HEK293 (cell line): ENCODE data around the gene NLGN1.

Experiments used
- CTCF ChIA-PET: fragments of 350-600 bp; formaldehyde crosslinking; extraction: SDS; loops from one replicate; lab custom pipeline; 2021; ENCODE audit warnings: antibody characterized with exemption; lab: Yijun Ruan, JAX
- POLR2A ChIA-PET: fragments of 300-600 bp; formaldehyde crosslinking; extraction: SDS; loops from one replicate; lab custom pipeline; 2020; ENCODE audit warnings: antibody characterized with exemption, inconsistent platforms; lab: Yijun Ruan, JAX
- H3K27ac ChIP-seq: fragments of 200-500 bp; sonication (Bioruptor generic); 2 replicates; pipeline ENCODE4 v1.5.1; 2014; ENCODE audit warnings: low read depth, low read length, control low read depth, inconsistent platforms; ENCODE audit errors: extremely low read depth
- H3K36me3 ChIP-seq, 2 experiments: fragments of 200-500 bp in 1 of 2; sonication (Bioruptor generic) in 1 of 2; 1 replicate in 1 of 2; 2 replicates in 1 of 2; pipeline ENCODE4 v1.5.1; 2014 to 2017; ENCODE audit warnings: inconsistent platforms in 2 of 2, low read length in 2 of 2; ENCODE audit not compliant: control insufficient read depth in 2 of 2, insufficient read depth in 1 of 2
- H3K4me1 ChIP-seq: fragments of 200-500 bp; sonication (Bioruptor generic); 2 replicates; pipeline ENCODE4 v1.5.1; 2014; ENCODE audit warnings: mild to moderate bottlenecking, low read length, inconsistent platforms; ENCODE audit not compliant: control insufficient read depth, insufficient read depth
- H3K4me3 ChIP-seq: 2 replicates; pipeline ENCODE4 v1.5.1; 2011; ENCODE audit warnings: low read depth, mild to moderate bottlenecking, control low read depth, low read length, moderate library complexity
- H3K9me3 ChIP-seq: fragments of 200-500 bp; sonication (Bioruptor generic); 2 replicates; pipeline ENCODE4 v1.5.1; 2014; ENCODE audit warnings: low read depth, low read length, inconsistent platforms; ENCODE audit not compliant: control insufficient read depth, insufficient read depth
- GLIS1 ChIP-seq: fragments of 450-650 bp; formaldehyde crosslinking; IDR thresholded peaks from 2 replicates; pipeline ENCODE4 v1.5.1; 2016; ENCODE audit warnings: missing biosample characterization, missing genetic modification characterization
- HOXA7 ChIP-seq: sonication (generic); formaldehyde crosslinking; IDR thresholded peaks from 2 replicates; pipeline ENCODE4 v1.8.1; 2022; ENCODE audit warnings: missing genetic modification reagents, borderline replicate concordance
- TCF7L2 ChIP-seq: IDR thresholded peaks from 2 replicates; pipeline ENCODE4 v1.6.1; 2011; ENCODE audit warnings: low read depth, mild to moderate bottlenecking, inconsistent platforms, low read length, moderate library complexity, borderline replicate concordance
- YY1 ChIP-seq: fragments of 450-650 bp; formaldehyde crosslinking; IDR thresholded peaks from 2 replicates; pipeline ENCODE4 v1.5.1; 2018; ENCODE audit warnings: missing biosample characterization, missing genetic modification characterization
- ZEB2 ChIP-seq: fragments of 450-650 bp; formaldehyde crosslinking; IDR thresholded peaks from 2 replicates; pipeline ENCODE4 v1.5.1; 2016; ENCODE audit warnings: missing biosample characterization, missing genetic modification characterization
- ZFHX2 ChIP-seq: fragments of 450-650 bp; formaldehyde crosslinking; conservative IDR thresholded peaks from 2 replicates; pipeline ENCODE4 v1.5.1; 2016; ENCODE audit warnings: missing biosample characterization, missing genetic modification characterization
- ZFP3 ChIP-seq: fragments of 450-650 bp; formaldehyde crosslinking; IDR thresholded peaks from 2 replicates; pipeline ENCODE4 v1.5.1; 2016; ENCODE audit warnings: low read depth, missing biosample characterization, missing genetic modification characterization
- ZFP69B ChIP-seq: fragments of 450-650 bp; formaldehyde crosslinking; IDR thresholded peaks from 2 replicates; pipeline ENCODE4 v1.5.1; 2016; ENCODE audit warnings: missing biosample characterization, missing genetic modification characterization
- ZNF274 ChIP-seq, 2 experiments: fragments of 200-500 bp in 1 of 2; fragments of 450-650 bp in 1 of 2; sonication (Bioruptor generic) in 1 of 2; formaldehyde crosslinking in 1 of 2; IDR thresholded peaks; 2 replicates each; pipeline versions ENCODE4 v1.5.1 to v1.6.1; 2014 to 2016; ENCODE audit warnings: borderline replicate concordance in 1 of 2, inconsistent platforms in 1 of 2, low read length in 1 of 2, missing biosample characterization in 1 of 2, missing genetic modification characterization in 1 of 2
- ZNF366 ChIP-seq: fragments of 450-650 bp; formaldehyde crosslinking; conservative IDR thresholded peaks from 2 replicates; pipeline ENCODE4 v1.5.1; 2016; ENCODE audit warnings: missing biosample characterization, missing genetic modification characterization
- ZNF426 ChIP-seq: fragments of 450-650 bp; formaldehyde crosslinking; IDR thresholded peaks from 2 replicates; pipeline ENCODE4 v1.5.1; 2017; ENCODE audit warnings: missing biosample characterization, missing genetic modification characterization, mild to moderate bottlenecking, inconsistent platforms, moderate library complexity
- ZNF530 ChIP-seq: fragments of 450-650 bp; formaldehyde crosslinking; IDR thresholded peaks from 2 replicates; pipeline ENCODE4 v1.5.1; 2016; ENCODE audit warnings: low read depth, missing biosample characterization, missing genetic modification characterization
- ZNF558 ChIP-seq: fragments of 450-650 bp; formaldehyde crosslinking; IDR thresholded peaks from 2 replicates; pipeline ENCODE4 v1.5.1; 2016; ENCODE audit warnings: missing biosample characterization, missing genetic modification characterization
- ZNF777 ChIP-seq: fragments of 450-650 bp; formaldehyde crosslinking; IDR thresholded peaks from 2 replicates; pipeline ENCODE4 v1.5.1; 2017; ENCODE audit warnings: missing biosample characterization, missing genetic modification characterization, borderline replicate concordance
- ZXDB ChIP-seq: fragments of 450-650 bp; formaldehyde crosslinking; IDR thresholded peaks from 2 replicates; pipeline ENCODE4 v1.5.1; 2016; ENCODE audit warnings: missing biosample characterization, missing genetic modification characterization
- TF ChIP-seq, protein P1 (sequence below): fragments of 450-650 bp; formaldehyde crosslinking; IDR thresholded peaks from 2 replicates; pipeline ENCODE4 v1.5.1; 2016; ENCODE audit warnings: missing biosample characterization, missing genetic modification characterization
- TF ChIP-seq, protein P2 (sequence below): fragments of 450-650 bp; formaldehyde crosslinking; IDR thresholded peaks from 2 replicates; pipeline ENCODE4; 2016; ENCODE audit warnings: missing biosample characterization, missing genetic modification characterization
- TF ChIP-seq, protein P3 (sequence below): fragments of 450-650 bp; formaldehyde crosslinking; IDR thresholded peaks from 2 replicates; pipeline ENCODE4 v1.5.1; 2016; ENCODE audit warnings: missing biosample characterization, missing genetic modification characterization, low read depth
- TF ChIP-seq, protein P4 (sequence below): fragments of 450-650 bp; formaldehyde crosslinking; IDR thresholded peaks from 2 replicates; pipeline ENCODE4 v1.5.1; 2017; ENCODE audit warnings: missing biosample characterization, missing genetic modification characterization
- TF ChIP-seq, protein P5 (sequence below): fragments of 450-650 bp; formaldehyde crosslinking; IDR thresholded peaks from 2 replicates; pipeline ENCODE4 v1.5.1; 2017; ENCODE audit warnings: missing biosample characterization, missing genetic modification characterization
- TF ChIP-seq, protein P6 (sequence below): sonication (generic); formaldehyde crosslinking; IDR thresholded peaks from 2 replicates; pipeline ENCODE4 v1.8.1; 2022; ENCODE audit warnings: mild to moderate bottlenecking, moderate library complexity, missing genetic modification reagents
- TF ChIP-seq, protein P7 (sequence below): fragments of 450-650 bp; formaldehyde crosslinking; IDR thresholded peaks from 2 replicates; pipeline ENCODE4 v1.5.1; 2016; ENCODE audit warnings: missing biosample characterization, missing genetic modification characterization

The NLGN1 gene

DNA sequence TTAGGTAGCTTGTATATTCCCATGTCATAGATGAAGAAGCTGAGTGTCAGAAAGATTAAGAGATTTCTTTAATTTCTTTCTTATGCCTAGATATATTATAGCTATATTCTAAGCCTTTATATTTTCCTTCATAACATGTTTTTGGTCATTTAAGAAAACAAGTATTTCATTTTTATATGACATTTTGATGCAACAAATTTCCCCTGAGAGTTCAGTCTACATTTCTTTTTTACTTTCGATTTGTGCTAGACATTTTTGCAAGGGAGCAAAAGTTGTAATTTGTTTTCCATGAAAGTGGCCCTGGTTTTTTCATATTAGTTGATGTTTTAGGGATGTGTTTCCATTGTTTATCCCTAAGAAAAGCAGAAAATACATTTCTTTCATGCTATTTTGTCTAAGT lies 344.9 kb downstream of the NLGN1 start:
- ChIA-PET CTCF (interaction anchor here (0.7 kb wide), 1 partner anchor 9 kb away, joined by 3 read pairs; no protein-coding TSS in a partner anchor), POLR2A (no interaction called here)
- Histone ChIP-seq H3K4me1 (no peaks in the 10 kb centered on the region), H3K4me3 (no peak overlapping the region), H3K36me3 (no peaks in the 10 kb centered on the region)
- TF ChIP-seq, protein P1, sequence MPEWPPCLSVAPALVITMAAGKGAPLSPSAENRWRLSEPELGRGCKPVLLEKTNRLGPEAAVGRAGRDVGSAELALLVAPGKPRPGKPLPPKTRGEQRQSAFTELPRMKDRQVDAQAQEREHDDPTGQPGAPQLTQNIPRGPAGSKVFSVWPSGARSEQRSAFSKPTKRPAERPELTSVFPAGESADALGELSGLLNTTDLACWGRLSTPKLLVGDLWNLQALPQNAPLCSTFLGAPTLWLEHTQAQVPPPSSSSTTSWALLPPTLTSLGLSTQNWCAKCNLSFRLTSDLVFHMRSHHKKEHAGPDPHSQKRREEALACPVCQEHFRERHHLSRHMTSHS (tag by site-specific recombination), result no peak
- TF ChIP-seq, protein P2, sequence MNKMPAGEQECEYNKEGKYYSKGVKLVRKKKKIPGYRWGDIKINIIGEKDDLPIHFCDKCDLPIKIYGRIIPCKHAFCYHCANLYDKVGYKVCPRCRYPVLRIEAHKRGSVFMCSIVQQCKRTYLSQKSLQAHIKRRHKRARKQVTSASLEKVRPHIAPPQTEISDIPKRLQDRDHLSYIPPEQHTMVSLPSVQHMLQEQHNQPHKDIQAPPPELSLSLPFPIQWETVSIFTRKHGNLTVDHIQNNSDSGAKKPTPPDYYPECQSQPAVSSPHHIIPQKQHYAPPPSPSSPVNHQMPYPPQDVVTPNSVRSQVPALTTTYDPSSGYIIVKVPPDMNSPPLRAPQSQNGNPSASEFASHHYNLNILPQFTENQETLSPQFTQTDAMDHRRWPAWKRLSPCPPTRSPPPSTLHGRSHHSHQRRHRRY, result no peak
- TF ChIP-seq YY1 (tag by site-specific recombination), result no peak
- TF ChIP-seq, protein P3, sequence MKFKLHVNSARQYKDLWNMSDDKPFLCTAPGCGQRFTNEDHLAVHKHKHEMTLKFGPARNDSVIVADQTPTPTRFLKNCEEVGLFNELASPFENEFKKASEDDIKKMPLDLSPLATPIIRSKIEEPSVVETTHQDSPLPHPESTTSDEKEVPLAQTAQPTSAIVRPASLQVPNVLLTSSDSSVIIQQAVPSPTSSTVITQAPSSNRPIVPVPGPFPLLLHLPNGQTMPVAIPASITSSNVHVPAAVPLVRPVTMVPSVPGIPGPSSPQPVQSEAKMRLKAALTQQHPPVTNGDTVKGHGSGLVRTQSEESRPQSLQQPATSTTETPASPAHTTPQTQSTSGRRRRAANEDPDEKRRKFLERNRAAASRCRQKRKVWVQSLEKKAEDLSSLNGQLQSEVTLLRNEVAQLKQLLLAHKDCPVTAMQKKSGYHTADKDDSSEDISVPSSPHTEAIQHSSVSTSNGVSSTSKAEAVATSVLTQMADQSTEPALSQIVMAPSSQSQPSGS (tag by site-specific recombination), result no peak
- TF ChIP-seq, protein P4, sequence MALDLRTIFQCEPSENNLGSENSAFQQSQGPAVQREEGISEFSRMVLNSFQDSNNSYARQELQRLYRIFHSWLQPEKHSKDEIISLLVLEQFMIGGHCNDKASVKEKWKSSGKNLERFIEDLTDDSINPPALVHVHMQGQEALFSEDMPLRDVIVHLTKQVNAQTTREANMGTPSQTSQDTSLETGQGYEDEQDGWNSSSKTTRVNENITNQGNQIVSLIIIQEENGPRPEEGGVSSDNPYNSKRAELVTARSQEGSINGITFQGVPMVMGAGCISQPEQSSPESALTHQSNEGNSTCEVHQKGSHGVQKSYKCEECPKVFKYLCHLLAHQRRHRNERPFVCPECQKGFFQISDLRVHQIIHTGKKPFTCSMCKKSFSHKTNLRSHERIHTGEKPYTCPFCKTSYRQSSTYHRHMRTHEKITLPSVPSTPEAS (tag by site-specific recombination), result no peak
- no peak for TF ChIP-seq ZFHX2
- no peak for TF ChIP-seq ZNF366 (tag by site-specific recombination)
- no peak for TF ChIP-seq ZFP3 (tag by site-specific recombination)
- TF ChIP-seq ZNF530 (tag by site-specific recombination), result no peak
- TF ChIP-seq, protein P5, sequence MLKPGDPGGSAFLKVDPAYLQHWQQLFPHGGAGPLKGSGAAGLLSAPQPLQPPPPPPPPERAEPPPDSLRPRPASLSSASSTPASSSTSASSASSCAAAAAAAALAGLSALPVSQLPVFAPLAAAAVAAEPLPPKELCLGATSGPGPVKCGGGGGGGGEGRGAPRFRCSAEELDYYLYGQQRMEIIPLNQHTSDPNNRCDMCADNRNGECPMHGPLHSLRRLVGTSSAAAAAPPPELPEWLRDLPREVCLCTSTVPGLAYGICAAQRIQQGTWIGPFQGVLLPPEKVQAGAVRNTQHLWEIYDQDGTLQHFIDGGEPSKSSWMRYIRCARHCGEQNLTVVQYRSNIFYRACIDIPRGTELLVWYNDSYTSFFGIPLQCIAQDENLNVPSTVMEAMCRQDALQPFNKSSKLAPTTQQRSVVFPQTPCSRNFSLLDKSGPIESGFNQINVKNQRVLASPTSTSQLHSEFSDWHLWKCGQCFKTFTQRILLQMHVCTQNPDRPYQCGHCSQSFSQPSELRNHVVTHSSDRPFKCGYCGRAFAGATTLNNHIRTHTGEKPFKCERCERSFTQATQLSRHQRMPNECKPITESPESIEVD, result no peak
- TF ChIP-seq, protein P6, sequence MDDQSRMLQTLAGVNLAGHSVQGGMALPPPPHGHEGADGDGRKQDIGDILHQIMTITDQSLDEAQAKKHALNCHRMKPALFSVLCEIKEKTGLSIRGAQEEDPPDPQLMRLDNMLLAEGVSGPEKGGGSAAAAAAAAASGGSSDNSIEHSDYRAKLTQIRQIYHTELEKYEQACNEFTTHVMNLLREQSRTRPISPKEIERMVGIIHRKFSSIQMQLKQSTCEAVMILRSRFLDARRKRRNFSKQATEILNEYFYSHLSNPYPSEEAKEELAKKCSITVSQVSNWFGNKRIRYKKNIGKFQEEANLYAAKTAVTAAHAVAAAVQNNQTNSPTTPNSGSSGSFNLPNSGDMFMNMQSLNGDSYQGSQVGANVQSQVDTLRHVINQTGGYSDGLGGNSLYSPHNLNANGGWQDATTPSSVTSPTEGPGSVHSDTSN (CRISPR knock-in tag), result no peak
- TF ChIP-seq ZNF558 (tag by site-specific recombination), result no peak
- TF ChIP-seq HOXA7 (CRISPR knock-in tag), result no peak
- no peak for TF ChIP-seq ZEB2 (tag by site-specific recombination)
- TF ChIP-seq, protein P7, sequence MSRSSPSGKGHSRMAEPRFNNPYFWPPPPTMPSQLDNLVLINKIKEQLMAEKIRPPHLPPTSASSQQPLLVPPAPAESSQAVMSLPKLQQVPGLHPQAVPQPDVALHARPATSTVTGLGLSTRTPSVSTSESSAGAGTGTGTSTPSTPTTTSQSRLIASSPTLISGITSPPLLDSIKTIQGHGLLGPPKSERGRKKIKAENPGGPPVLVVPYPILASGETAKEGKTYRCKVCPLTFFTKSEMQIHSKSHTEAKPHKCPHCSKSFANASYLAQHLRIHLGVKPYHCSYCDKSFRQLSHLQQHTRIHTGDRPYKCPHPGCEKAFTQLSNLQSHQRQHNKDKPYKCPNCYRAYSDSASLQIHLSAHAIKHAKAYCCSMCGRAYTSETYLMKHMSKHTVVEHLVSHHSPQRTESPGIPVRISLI (tag by site-specific recombination), result no peak
- no peak for TF ChIP-seq ZXDB (tag by site-specific recombination)
- TF ChIP-seq, all 188 proteins: peak for 0
- H3K27ac ChIP-seq, result no peak overlapping the region
- no peaks in the 10 kb centered on the region for H3K9me3 ChIP-seq

DNA sequence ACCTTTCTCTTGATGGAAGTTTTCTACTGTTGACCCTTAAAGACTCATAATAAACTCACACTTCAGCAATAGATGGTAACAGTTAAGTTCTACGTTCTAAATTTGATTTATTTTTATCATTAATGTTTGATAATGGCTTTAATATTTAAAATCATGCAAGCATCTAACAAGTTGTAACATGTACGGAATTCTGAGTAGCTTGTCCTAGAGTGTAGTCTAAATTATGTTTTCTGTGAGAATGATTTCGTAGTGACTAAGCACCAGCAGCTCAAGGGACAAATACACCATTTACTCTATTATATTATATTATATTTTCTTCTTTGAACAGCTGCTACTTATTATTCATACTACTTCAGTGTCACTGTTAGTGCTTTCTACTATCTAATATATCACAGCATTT lies 345.6 kb downstream of the NLGN1 start:
- CTCF ChIA-PET, result interaction anchor here (0.6 kb wide), 1 partner anchor 148 kb away, joined by 4 read pairs; no protein-coding TSS in a partner anchor
- H3K4me1 ChIP-seq, result no peaks in the 10 kb centered on the region
- no peak overlapping the region for H3K27ac ChIP-seq
- no peak overlapping the region for H3K4me3 ChIP-seq
- POLR2A ChIA-PET, result no interaction called here
- H3K36me3 ChIP-seq, result no peaks in the 10 kb centered on the region
- no peaks in the 10 kb centered on the region for H3K9me3 ChIP-seq
- TF ChIP-seq, protein P3 (tag by site-specific recombination), result no peak
- no peak for TF ChIP-seq TCF7L2
- no peak for TF ChIP-seq GLIS1 (tag by site-specific recombination)
- TF ChIP-seq ZNF426, result no peak
- no peak for TF ChIP-seq ZNF274 (IDR thresholded peaks at IDR 0.05; ENCODE audit: low read length)
- TF ChIP-seq ZNF274 (tag by site-specific recombination; IDR thresholded peaks at IDR 0.05; ENCODE audit: borderline replicate concordance), result no peak
- TF ChIP-seq ZNF777 (tag by site-specific recombination), result no peak
- no peak for TF ChIP-seq ZFP69B (tag by site-specific recombination)
- TF ChIP-seq, protein P5, result no peak
